Activated CD4-positive, alpha-beta T cell treated with anti-CD3 and anti-CD28 coated beads, Interleukin-2, amount 10 ng/mL, durations not matched to agents 24 days and 14 days (primary cell): ENCODE measurements around the gene DGKH. TPM values are rescaled to one million over a fixed set of nuclear protein-coding genes. Genes with fewer than 3 reads are reported as not detected.

Source experiments
- DNase-seq: peaks from one replicate; pipeline ENCODE4 v3.0.0; 2022
- H3K27ac Mint-ChIP-seq: one replicate; pipeline ENCODE4 v1.8.0; 2022; ENCODE audit warnings: mild to moderate bottlenecking, mixed read lengths
- H3K27me3 Mint-ChIP-seq: one replicate; pipeline ENCODE4 v1.8.0; 2022; ENCODE audit warnings: mixed read lengths
- H3K36me3 Mint-ChIP-seq: one replicate; pipeline ENCODE4 v1.8.0; 2022; ENCODE audit warnings: low read depth, mild to moderate bottlenecking, mixed read lengths
- H3K4me1 Mint-ChIP-seq: one replicate; pipeline ENCODE4 v1.8.0; 2021; ENCODE audit warnings: mixed read lengths
- H3K4me3 Mint-ChIP-seq: one replicate; pipeline ENCODE4 v1.8.0; 2022; ENCODE audit warnings: mild to moderate bottlenecking, moderate library complexity, mixed read lengths
- H3K9me3 Mint-ChIP-seq: one replicate; pipeline ENCODE4 v1.8.0; 2021; ENCODE audit warnings: mixed read lengths
- intact Hi-C: fragments of 100-400 bp; cut with micrococcal nuclease; formaldehyde crosslinking; loops from one replicate; pipeline ENCODE4 v1.15.1; 2023
- total RNA-seq: library from RNA; stranded (reverse); gene quantifications from 2 replicates; pipeline ENCODE4 v1.2.3, GENCODE V29; 2022

DGKH gene
- total RNA-seq, 1 donor from 2014 or later = 17.9 TPM

DNA sequence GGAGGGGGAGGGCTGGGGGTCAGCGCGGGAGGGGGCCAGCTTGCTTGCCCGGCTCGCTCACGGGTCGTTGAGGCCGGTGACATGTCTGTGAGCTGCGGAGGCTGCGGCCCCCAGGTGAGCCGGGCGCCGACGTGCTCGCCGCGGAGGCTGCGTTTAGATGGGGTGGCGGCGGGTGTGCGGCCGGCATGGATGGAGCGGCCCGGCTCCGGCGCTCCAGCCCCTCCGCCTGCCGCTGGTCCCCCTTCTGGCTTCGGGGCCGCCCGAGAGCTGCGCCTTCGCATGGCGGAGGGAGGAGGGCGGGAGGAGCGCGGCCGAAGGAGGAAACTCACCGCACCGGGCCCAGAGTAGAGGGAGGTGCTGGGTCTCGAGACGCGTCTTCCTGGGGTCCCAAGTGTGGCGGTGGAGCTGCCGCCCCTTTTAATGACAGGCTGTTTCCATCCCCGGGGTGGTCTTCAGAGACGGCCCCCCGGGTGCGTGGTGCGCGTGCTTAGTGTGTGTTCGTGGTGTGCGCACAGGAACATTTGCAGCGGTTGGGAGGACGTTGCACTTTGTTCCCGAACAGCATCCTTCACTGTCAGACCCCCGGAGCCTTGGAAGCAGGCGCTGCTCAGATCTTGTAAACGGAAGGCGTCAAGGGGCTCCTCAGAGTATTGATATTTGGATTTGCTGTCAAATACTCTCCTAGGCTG lies 223.8 kb downstream of the DGKH start, which contains the start of gene AKAP11:
Gene AKAP11 (plus strand): TSS at position 38 of the 689 bp plus-strand sequence. CDS start 14,197 bp downstream, outside the sequence.
- DNase-seq = peak; percentile 87
- Mint-ChIP-seq H3K27me3 (peaks cover 3% of the 10 kb centered on the region), H3K4me1 (peaks cover 47% of the 10 kb centered on the region), H3K9me3 (peaks cover 8% of the 10 kb centered on the region), H3K4me3 (peak within 1 kb of the TSS; percentile 97), H3K36me3 (peaks cover 27% of the 10 kb centered on the region), H3K27ac (peak within 1 kb of the TSS; percentile 99)
- intact Hi-C loops = loop anchor here (5.0 to 10.0 kb wide), 2 partner anchors 357 to 815 kb away; partner anchors contain the start of gene RGCC

DNA sequence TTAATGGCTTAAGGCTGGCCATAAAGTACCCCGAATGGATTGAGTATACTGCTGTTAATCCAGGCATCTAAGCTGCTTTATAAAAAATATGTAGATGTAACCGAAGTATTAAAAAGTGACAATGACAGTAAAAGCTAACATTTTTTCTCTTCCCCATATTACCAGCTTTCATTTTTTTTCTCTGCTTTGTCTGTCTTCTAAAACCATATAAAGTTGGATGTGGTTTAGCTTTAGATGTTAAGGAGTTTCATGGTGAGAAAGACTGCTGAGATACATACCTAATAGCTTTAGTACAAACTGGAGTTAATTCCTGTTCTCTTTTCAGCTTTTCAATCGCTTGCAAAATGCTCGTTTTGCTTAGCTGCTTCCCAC lies 224.3 kb downstream of the DGKH start:
- Mint-ChIP-seq H3K9me3 (peaks cover 8% of the 10 kb centered on the region), H3K27ac (peak overlapping the region; percentile 99), H3K27me3 (no peaks in the 10 kb centered on the region), H3K4me3 (peak overlapping the region; percentile 97), H3K36me3 (peaks cover 32% of the 10 kb centered on the region), H3K4me1 (peaks cover 53% of the 10 kb centered on the region)
- intact Hi-C loops = loop anchor here (5.0 to 10.0 kb wide), 2 partner anchors 358 to 815 kb away; partner anchors contain the start of gene RGCC
- no peak for DNase-seq

DNA sequence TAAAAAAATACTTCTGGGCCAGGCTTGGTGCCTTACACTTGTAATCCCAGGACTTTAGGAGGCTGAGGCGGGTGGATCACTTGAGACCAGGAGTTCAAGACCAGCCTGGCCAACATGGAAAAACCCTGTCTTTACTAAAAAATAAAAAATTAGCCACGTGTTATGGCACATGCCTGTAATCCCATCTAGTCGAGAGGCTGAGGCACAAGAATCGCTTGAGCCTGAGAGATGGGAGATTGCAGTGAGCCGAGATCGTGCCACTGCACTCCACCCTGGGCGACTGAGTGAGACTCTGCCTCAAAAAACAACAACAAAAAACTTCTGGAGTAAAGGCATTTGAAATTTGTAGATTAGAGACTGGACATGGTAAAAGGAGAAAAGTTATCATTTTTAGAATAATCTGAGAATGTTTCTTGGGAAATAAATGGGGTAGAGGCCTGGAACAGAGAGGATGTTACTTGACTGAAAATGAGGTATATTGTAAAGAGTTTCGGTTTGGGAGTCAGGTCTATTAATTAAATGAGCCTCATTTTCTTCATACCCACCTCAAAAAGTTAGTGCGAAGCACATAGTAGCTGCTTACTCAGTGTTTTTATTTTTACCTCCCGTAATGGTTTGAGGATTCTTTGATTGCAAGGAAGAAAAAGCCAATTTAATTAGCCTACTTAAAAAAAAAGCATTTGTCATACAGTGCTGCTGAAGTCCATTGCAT lies 226.1 kb downstream of the DGKH start:
- Mint-ChIP-seq H3K4me3 (peak overlapping the region; percentile 51), H3K27me3 (no peaks in the 10 kb centered on the region), H3K9me3 (peaks cover 8% of the 10 kb centered on the region), H3K27ac (peak overlapping the region; percentile 88), H3K36me3 (peaks cover 34% of the 10 kb centered on the region), H3K4me1 (peaks cover 55% of the 10 kb centered on the region)
- DNase-seq = no peak
- intact Hi-C loops = loop anchor here (1.0 to 10.0 kb wide), 7 partner anchors 53 to 817 kb away; partner anchors contain the start of gene RGCC

DNA sequence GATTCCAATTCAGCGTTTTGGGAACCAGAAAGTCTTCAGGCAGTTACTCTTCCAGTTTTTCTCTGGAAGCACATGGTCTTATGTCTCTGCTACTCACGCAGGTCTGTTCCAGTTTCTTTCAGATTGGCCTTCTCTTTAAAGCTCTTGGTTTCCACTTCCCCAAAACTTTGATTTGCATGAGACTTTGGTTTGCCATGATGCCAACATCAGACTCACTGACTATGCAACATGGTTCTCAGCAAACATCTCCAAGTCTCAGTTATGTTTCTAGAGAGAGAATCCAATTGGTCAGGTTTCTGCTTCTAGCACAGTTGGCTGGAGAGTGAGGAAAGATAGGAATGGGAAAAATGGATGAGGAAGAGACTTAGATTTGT lies 226.6 kb downstream of the DGKH start:
- Mint-ChIP-seq H3K4me1 (peaks cover 55% of the 10 kb centered on the region), H3K9me3 (peaks cover 8% of the 10 kb centered on the region), H3K27me3 (no peaks in the 10 kb centered on the region), H3K27ac (peak overlapping the region; percentile 87), H3K36me3 (peaks cover 34% of the 10 kb centered on the region), H3K4me3 (peak overlapping the region; percentile 51)
- intact Hi-C loops = loop anchor here (1.0 to 10.0 kb wide), 6 partner anchors 52 to 360 kb away; no protein-coding TSS in a partner anchor
- no peak for DNase-seq

DNA sequence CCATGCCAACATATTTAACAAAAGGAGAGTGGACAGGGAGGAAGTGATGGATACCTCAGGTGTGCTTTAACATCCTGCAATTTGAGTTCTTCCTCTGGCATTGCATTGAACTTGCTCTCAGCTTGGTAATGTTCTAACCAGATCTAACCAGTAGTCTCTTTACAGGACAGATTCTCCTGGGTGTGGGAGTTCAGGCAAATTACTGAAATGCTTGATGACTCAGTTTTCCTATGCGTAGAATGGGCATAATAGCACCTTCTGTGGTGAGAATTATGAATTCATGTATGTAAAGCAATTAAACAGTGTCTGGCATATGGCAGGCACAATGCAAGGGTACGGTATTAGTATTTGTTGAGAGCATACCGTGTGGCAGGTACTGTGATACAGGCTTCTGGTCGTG lies 227.1 kb downstream of the DGKH start:
- H3K27me3 Mint-ChIP-seq = no peaks in the 10 kb centered on the region
- H3K4me3 Mint-ChIP-seq = peak overlapping the region; percentile 51
- intact Hi-C loops = loop anchor here (1.0 to 10.0 kb wide), 6 partner anchors 52 to 361 kb away; no protein-coding TSS in a partner anchor
- H3K36me3 Mint-ChIP-seq = peaks cover 31% of the 10 kb centered on the region
- DNase-seq = no peak
- H3K27ac Mint-ChIP-seq = peak overlapping the region; percentile 87
- peaks cover 4% of the 10 kb centered on the region for H3K9me3 Mint-ChIP-seq
- peaks cover 52% of the 10 kb centered on the region for H3K4me1 Mint-ChIP-seq

DNA sequence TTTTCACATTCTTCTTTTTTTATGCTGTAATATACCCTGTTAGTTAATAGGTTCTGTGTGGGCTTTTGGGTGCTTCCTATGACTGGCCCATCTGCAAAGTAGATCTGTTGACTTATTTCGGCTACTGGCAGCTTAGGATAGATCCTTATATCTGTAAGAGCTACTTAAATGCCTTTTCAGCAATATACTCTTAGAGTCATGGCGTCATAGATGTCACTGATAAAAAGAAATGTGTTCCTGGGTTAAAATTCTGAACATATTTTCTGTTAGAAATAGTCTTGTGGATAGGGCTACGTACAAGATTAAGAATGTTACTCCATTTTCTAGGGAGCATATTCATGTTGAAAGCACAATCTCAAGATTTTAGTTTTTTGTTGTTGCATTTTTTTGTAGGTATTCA lies 228.2 kb downstream of the DGKH start:
- H3K27me3 Mint-ChIP-seq = no peaks in the 10 kb centered on the region
- peaks cover 31% of the 10 kb centered on the region for H3K36me3 Mint-ChIP-seq
- H3K27ac Mint-ChIP-seq = peak overlapping the region; percentile 50
- peak overlapping the region; percentile 13 for H3K4me3 Mint-ChIP-seq
- intact Hi-C loops = loop anchor here (5.0 to 10.0 kb wide), 2 partner anchors 51 to 362 kb away; no protein-coding TSS in a partner anchor
- peaks cover 42% of the 10 kb centered on the region for H3K4me1 Mint-ChIP-seq
- DNase-seq = no peak
- no peaks in the 10 kb centered on the region for H3K9me3 Mint-ChIP-seq

DNA sequence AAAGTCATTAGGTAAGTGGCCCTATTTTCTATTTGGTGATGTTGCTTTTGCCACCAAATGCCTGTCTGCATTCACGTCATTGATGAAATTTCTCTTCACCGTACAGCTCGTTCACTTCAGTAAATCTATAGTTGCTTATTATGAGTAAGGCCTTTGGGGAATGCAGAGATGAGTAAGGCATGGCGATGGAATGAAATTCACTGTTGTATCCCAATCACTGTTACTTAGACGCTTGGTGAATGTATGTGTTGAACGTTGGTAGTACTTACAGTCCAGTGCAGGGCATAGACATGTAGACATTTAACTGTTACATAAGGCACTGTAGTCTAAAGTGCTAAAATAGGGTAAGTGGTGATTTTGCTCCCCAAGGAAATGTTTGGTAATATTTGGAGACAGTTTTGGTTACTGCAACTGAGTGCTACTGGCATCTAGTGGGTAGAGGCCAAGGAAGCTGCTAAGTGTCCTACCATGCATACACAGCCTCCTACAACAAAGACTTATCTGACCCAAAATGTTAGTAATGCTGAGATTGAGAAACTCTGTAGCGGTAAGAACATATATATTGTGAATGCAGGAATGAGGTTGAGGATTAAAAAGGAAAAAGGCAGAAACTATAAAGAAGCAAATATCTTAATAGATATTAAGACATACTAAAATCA lies 229.3 kb downstream of the DGKH start:
- peaks cover 33% of the 10 kb centered on the region for H3K36me3 Mint-ChIP-seq
- no peaks in the 10 kb centered on the region for H3K9me3 Mint-ChIP-seq
- no peaks in the 10 kb centered on the region for H3K27me3 Mint-ChIP-seq
- H3K27ac Mint-ChIP-seq = peak overlapping the region; percentile 48
- peaks cover 44% of the 10 kb centered on the region for H3K4me1 Mint-ChIP-seq
- no peak for DNase-seq
- peak overlapping the region; percentile 39 for H3K4me3 Mint-ChIP-seq
- intact Hi-C loops = loop anchor here (5.0 to 10.0 kb wide), 2 partner anchors 50 to 363 kb away; no protein-coding TSS in a partner anchor

DNA sequence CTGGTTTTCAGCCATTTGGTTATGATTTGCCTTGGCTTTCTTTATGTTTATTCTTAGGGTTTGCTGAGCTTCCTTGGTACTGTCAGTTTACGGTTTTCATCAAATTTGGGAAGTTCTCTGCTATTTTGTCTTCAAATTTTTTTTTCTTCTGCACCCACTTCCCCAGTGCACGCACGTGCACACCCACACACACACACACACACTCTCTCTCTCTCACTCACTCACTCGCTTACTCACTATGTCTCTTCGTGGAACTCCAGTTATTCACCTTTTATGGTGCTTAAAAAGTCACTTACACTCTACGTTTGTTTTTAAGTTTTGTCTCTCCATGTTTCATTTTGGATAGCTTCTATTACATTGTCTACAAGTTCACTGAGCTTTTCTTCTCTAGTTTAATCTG lies 230.6 kb downstream of the DGKH start:
- intact Hi-C loops = loop anchor here (5.0 to 10.0 kb wide), 2 partner anchors 48 to 364 kb away; no protein-coding TSS in a partner anchor
- Mint-ChIP-seq H3K36me3 (peaks cover 33% of the 10 kb centered on the region), H3K4me1 (peaks cover 39% of the 10 kb centered on the region), H3K9me3 (no peaks in the 10 kb centered on the region), H3K4me3 (no peak overlapping the region), H3K27ac (no peak overlapping the region), H3K27me3 (no peaks in the 10 kb centered on the region)
- DNase-seq = peak; percentile 70

DNA sequence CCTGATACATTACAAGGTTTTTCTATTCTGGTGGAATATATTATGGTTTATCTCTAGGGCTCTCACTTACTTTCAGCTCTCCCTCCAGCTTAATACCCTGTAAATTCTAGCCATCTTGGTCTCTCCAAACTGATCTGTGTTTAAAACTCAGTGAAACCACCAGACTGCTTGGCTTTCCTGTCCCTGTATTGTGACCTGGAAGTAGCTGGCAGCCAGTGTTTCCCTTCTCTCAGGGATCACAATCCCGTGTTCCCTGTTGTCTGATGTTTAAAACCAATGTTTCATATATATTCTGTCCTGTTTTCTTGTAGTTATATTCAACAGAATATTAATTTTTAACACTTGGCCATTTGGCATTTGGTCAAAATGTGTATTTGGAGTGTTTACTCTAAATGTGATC lies 231.5 kb downstream of the DGKH start:
- peaks cover 36% of the 10 kb centered on the region for H3K4me1 Mint-ChIP-seq
- intact Hi-C loops = loop anchor here (5.0 to 10.0 kb wide), 2 partner anchors 47 to 365 kb away; no protein-coding TSS in a partner anchor
- no peaks in the 10 kb centered on the region for H3K27me3 Mint-ChIP-seq
- H3K4me3 Mint-ChIP-seq = no peak overlapping the region
- peaks cover 33% of the 10 kb centered on the region for H3K36me3 Mint-ChIP-seq
- no peak for DNase-seq
- no peaks in the 10 kb centered on the region for H3K9me3 Mint-ChIP-seq
- no peak overlapping the region for H3K27ac Mint-ChIP-seq

DNA sequence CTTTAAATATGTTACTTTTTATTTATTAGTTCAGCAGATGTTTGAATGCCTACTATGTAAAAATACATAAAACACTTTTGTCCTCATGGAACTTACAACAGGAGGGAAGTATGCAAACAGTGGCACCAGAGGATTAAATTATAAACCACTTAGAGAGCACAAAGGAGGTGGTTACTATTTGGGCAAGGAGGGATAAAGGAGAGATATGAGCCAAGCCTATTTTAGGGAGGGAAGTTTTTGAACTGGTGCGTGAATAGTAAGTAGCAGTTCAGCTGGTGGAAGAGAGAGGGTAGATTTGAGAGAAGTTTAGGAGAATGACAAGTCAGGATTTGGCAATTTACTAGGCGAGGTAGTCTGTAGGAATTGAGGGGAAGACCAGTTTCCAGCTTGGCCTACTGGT lies 232.1 kb downstream of the DGKH start:
- intact Hi-C loops = no loop called here
- H3K36me3 Mint-ChIP-seq = peaks cover 33% of the 10 kb centered on the region
- H3K9me3 Mint-ChIP-seq = no peaks in the 10 kb centered on the region
- H3K27ac Mint-ChIP-seq = no peak overlapping the region
- DNase-seq = no peak
- no peak overlapping the region for H3K4me3 Mint-ChIP-seq
- H3K4me1 Mint-ChIP-seq = peaks cover 31% of the 10 kb centered on the region
- H3K27me3 Mint-ChIP-seq = no peaks in the 10 kb centered on the region

DNA sequence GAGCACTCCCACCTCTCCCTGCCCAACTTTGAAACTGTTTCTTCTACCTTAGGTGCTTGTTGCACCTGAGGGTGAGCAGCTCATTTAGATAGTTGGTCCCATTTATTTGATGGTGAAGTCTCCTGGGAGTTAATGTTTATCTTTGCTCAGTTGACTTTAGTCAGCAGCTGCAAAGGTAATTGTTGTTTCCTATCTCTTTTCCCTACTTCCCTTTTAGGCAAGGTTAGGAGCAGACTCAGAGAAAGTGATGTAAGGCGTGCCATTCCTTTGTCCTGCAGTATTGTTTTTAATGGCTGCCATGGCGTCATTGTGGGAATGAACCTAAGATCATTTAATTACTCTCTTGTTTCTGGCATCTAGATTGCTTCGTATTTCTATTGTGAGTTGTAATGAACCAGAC lies 235.1 kb downstream of the DGKH start:
- Mint-ChIP-seq H3K9me3 (no peaks in the 10 kb centered on the region), H3K27me3 (no peaks in the 10 kb centered on the region), H3K27ac (no peak overlapping the region), H3K4me3 (no peak overlapping the region), H3K36me3 (peaks cover 34% of the 10 kb centered on the region), H3K4me1 (peaks cover 22% of the 10 kb centered on the region)
- intact Hi-C loops = no loop called here
- no peak for DNase-seq

DNA sequence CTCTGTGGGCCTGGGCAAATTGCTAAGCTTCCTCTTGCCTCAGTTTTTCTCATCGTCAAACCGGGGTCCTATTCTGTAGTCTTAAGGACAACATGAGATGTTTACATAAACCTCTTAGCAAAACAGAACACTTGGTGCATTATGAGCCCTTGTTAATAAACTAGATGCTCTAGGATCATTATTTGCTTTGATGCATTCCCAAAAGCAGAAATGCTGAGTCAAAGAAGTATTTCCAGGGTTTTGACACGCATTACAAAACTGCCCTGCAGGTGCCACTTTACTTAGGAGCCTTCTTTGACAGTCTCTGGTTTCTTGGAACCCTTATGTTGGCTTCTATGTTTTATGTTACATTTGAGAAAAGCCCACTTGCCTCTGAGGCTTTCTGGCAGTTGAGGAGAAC lies 235.6 kb downstream of the DGKH start:
- Mint-ChIP-seq H3K4me3 (no peak overlapping the region), H3K27me3 (no peaks in the 10 kb centered on the region), H3K36me3 (peaks cover 39% of the 10 kb centered on the region), H3K4me1 (peaks cover 22% of the 10 kb centered on the region), H3K27ac (no peak overlapping the region), H3K9me3 (no peaks in the 10 kb centered on the region)
- intact Hi-C loops = no loop called here
- no peak for DNase-seq
